ENCODE results near the gene ZDHHC6.
A peak's percentile ranks its signal among the peaks of the same experiment; 100 is the strongest.
"Not testable (repeated sequence)": the region's sequence is repeated elsewhere in the genome, so short reads cannot be mapped to it uniquely, and the experiment has no call there.

The ZDHHC6 gene

GRCh38 chr10:112388548-112388947, 58.2 kb downstream of the ZDHHC6 start:
- no peak for DNase-seq

- DNase-seq: not testable (repeated sequence)
Observed at GRCh38 chr10:112388056-112388455, 58.7 kb downstream of the ZDHHC6 start.

- DNase-seq: no peak
Observed at GRCh38 chr10:112385201-112385600, 61.5 kb downstream of the ZDHHC6 start.

GRCh38 chr10:112384141-112384540, 62.6 kb downstream of the ZDHHC6 start:
- no peak for DNase-seq

GRCh38 chr10:112383325-112383724, 63.4 kb downstream of the ZDHHC6 start:
- peak; percentile 13 for DNase-seq

- DNase-seq: no peak
Observed at GRCh38 chr10:112382515-112383235, 64.0 kb downstream of the ZDHHC6 start.
